B cell (primary cell): ENCODE results near the gene NAGLU. TPM values are rescaled to one million over a fixed set of nuclear protein-coding genes. Genes with fewer than 3 reads are reported as not detected.

Experiments
- ATAC-seq: fragments of 200-7000 bp; cut with Tn5 transposase; one replicate; pipeline ENCODE4 v1.10.0; 2021; ENCODE audit warnings: low read depth, mild to moderate bottlenecking, moderate number of reproducible peaks, moderate library complexity
- CTCF ChIA-PET: fragments of 350-600 bp; sonication (Branson Sonifier 250); formaldehyde crosslinking; loops from one replicate; lab custom pipeline; 2021; ENCODE audit warnings: antibody characterized with exemption, inconsistent platforms; lab: Charles Lee
- POLR2A ChIA-PET: fragments of 350-600 bp; sonication (Branson Sonifier 250); formaldehyde crosslinking; loops from one replicate; lab custom pipeline; 2021; ENCODE audit warnings: antibody characterized with exemption; lab: Charles Lee
- DNase-seq: peaks from one replicate; pipeline ENCODE4 v3.0.0; 2013
- H2AFZ ChIP-seq: 2 replicates; pipeline ENCODE4 v1.6.1; 2012; ENCODE audit warnings: mild to moderate bottlenecking, low read depth, low read length; ENCODE audit not compliant: insufficient read depth, poor library complexity, severe bottlenecking
- H3K27ac ChIP-seq, 2 donors: 1 replicate in 1 of 2; 2 replicates in 1 of 2; pipeline ENCODE4 v1.5.1; 2012 to 2013; ENCODE audit warnings: low read length in 2 of 2, mild to moderate bottlenecking in 2 of 2, moderate library complexity in 1 of 2
- H3K27me3 ChIP-seq, 4 experiments: fragments of 200-600 bp in 1 of 4; sonication (generic) in 1 of 4; replicated peaks in 1 of 4; 1 replicate in 2 of 4; 2 replicates in 2 of 4; pipeline versions ENCODE4 v1.6.1 to v1.7.0; 2013 to 2016; ENCODE audit warnings: low read length in 3 of 4, mild to moderate bottlenecking in 2 of 4, mixed read lengths in 1 of 4, moderate library complexity in 1 of 4; ENCODE audit not compliant: insufficient read depth in 4 of 4, control insufficient read depth in 3 of 4; ENCODE audit errors: control extremely low read depth in 1 of 4
- H3K36me3 ChIP-seq, 2 experiments: replicated peaks in 1 of 2; 1 replicate in 1 of 2; 2 replicates in 1 of 2; pipeline versions ENCODE4 v1.6.1 to v1.7.1; 2013; ENCODE audit warnings: low read length in 1 of 2; ENCODE audit not compliant: insufficient read depth in 2 of 2, control insufficient read depth in 1 of 2; ENCODE audit errors: control extremely low read depth in 1 of 2, extremely low read depth in 1 of 2
- H3K4me1 ChIP-seq, 2 donors: fragments of 200-600 bp in 1 of 2; sonication (generic) in 1 of 2; 1 replicate in 1 of 2; 2 replicates in 1 of 2; pipeline versions ENCODE4 v1.5.1 to v1.6.1; 2013 to 2017; ENCODE audit warnings: low read length in 2 of 2; ENCODE audit not compliant: control insufficient read depth in 2 of 2, insufficient read depth in 2 of 2
- H3K4me2 ChIP-seq: replicated peaks from 2 replicates; pipeline ENCODE3; 2012; ENCODE audit warnings: mild to moderate bottlenecking, low read depth, low read length; ENCODE audit not compliant: poor library complexity, severe bottlenecking
- H3K4me3 ChIP-seq, 5 experiments: fragments of 200-600 bp in 1 of 5; sonication (generic) in 1 of 5; 1 replicate in 3 of 5; 2 replicates in 2 of 5; pipeline versions ENCODE4 v1.5.1 to v1.7.0; 2011 to 2016; ENCODE audit warnings: low read length in 4 of 5, mild to moderate bottlenecking in 4 of 5, low read depth in 2 of 5, control low read depth in 1 of 5, moderate library complexity in 1 of 5; ENCODE audit not compliant: insufficient read depth in 1 of 5; ENCODE audit errors: control extremely low read depth in 1 of 5, extremely low read depth in 1 of 5
- H3K79me2 ChIP-seq: fragments of 200-600 bp; sonication (generic); one replicate; pipeline ENCODE4 v1.6.0; 2016; ENCODE audit warnings: low read length; ENCODE audit not compliant: control insufficient read depth, insufficient read depth
- H3K9ac ChIP-seq: fragments of 200-600 bp; sonication (generic); 2 replicates; pipeline ENCODE4 v1.6.1; 2017; ENCODE audit warnings: mild to moderate bottlenecking, low read length, moderate library complexity
- H3K9me3 ChIP-seq, 3 donors: one replicate each; pipeline versions ENCODE4 v1.6.1 to v1.7.1; 2013; ENCODE audit warnings: low read length in 2 of 3; ENCODE audit not compliant: control insufficient read depth in 2 of 3, insufficient read depth in 1 of 3; ENCODE audit errors: control extremely low read depth in 1 of 3
- H4K20me1 ChIP-seq: 2 replicates; pipeline ENCODE4 v1.6.0; 2012; ENCODE audit warnings: mild to moderate bottlenecking, low read length; ENCODE audit not compliant: insufficient read depth, control insufficient read depth, poor library complexity, severe bottlenecking
- H3K27ac Mint-ChIP-seq: one replicate; pipeline ENCODE4 v1.8.0; 2021; ENCODE audit warnings: mixed read lengths
- H3K27me3 Mint-ChIP-seq: one replicate; pipeline ENCODE4 v1.8.0; 2021; ENCODE audit warnings: mixed read lengths
- H3K4me1 Mint-ChIP-seq: one replicate; pipeline ENCODE4 v1.8.0; 2021; ENCODE audit warnings: mixed read lengths
- H3K4me3 Mint-ChIP-seq: one replicate; pipeline ENCODE4 v1.8.0; 2021; ENCODE audit warnings: mixed read lengths
- H3K9me3 Mint-ChIP-seq: one replicate; pipeline ENCODE4 v1.8.0; 2022; ENCODE audit warnings: mixed read lengths; ENCODE audit not compliant: insufficient read depth
- CTCF ChIP-seq: fragments of 200-600 bp; IDR thresholded peaks from one replicate; pipeline ENCODE4 v1.8.0; 2022; ENCODE audit warnings: antibody characterized with exemption, mild to moderate bottlenecking
- EZH2 ChIP-seq: IDR thresholded peaks from 2 replicates; pipeline ENCODE4 v1.6.1; 2012; ENCODE audit warnings: borderline replicate concordance, low read depth, mild to moderate bottlenecking, moderate library complexity, low read length; ENCODE audit not compliant: insufficient read depth, poor library complexity, severe bottlenecking
- WGBS: methylation state at CpG from one replicate; pipeline ENCODE4 v1.1.5; 2013; ENCODE audit warnings: missing lambda C conversion rate; ENCODE audit not compliant: insufficient coverage; 5-methylcytosine and 5-hydroxymethylcytosine counted together
- intact Hi-C: fragments of 100-400 bp; cut with micrococcal nuclease; formaldehyde crosslinking; loops from one replicate; pipeline ENCODE4 v1.10.0; 2022
- polyA plus RNA-seq: library from polyadenylated mRNA; depleted of rRNA; stranded (reverse); fragments of >200 nt; gene quantifications from 2 replicates; pipeline ENCODE4 v1.2.3, GENCODE V29; 2012
- small RNA-seq: library from RNA; depleted of rRNA; stranded (forward); fragments of <200 nt; gene quantifications from one replicate; pipeline ENCODE3, GENCODE V24; 2012; ENCODE audit warnings: low replicate concordance, low read depth; ENCODE audit not compliant: insufficient read length
- total RNA-seq, 2 donors: library from RNA; stranded (reverse); fragments of 120-200 nt in 1 of 2; gene quantifications; 1 replicate in 1 of 2; 2 replicates in 1 of 2; pipeline versions ENCODE4 v1.2.3 to v1.2.4, GENCODE V29; 2013 to 2022

The NAGLU gene
- total and polyA plus RNA-seq, 2 donors (not counting 1 experiment from before 2014, with no cell fraction given): 44.8 to 52.4 TPM

GRCh38 chr17:42591411-42591810, 55.4 kb downstream of the NAGLU start:
- Mint-ChIP-seq H3K27ac (no peak overlapping the region), H3K4me3 (no peak overlapping the region), H3K27me3 (no peaks in the 10 kb centered on the region), H3K9me3 (no peaks in the 10 kb centered on the region), H3K4me1 (peaks cover 22% of the 10 kb centered on the region)
- 100% methylated on average over 5 of the region's 9 CpGs for WGBS
- Histone ChIP-seq H4K20me1 (peaks cover 69% of the 10 kb centered on the region), H3K27me3 (no peaks in the 10 kb centered on the region), H3K4me2 (no peak overlapping the region), H2AFZ (no peak overlapping the region), H3K4me1 (peaks cover 9 to 16% of the 10 kb centered on the region in 2 donors), H3K36me3 (peaks cover 3 to 68% of the 10 kb centered on the region in 2 experiments), H3K79me2 (peaks cover 48% of the 10 kb centered on the region), H3K9ac (no peak overlapping the region), H3K9me3 (no peaks in the 10 kb centered on the region), H3K27ac (no peak overlapping the region), H3K4me3 (no peak overlapping the region)
- TF ChIP-seq EZH2 (no peak), CTCF (no peak)
- ATAC-seq (no peak), DNase-seq (no peak)
- intact Hi-C loops: no loop called here
- POLR2A ChIA-PET: no interaction called here
- CTCF ChIA-PET: interaction anchor here (2.8 kb wide), 1 partner anchor 13 kb away, joined by 9 read pairs; the partner anchor contains the start of gene PSMC3IP

Small RNAs within 50 kb of the gene (small RNA-seq; reads per million reads assigned to genes)
- gene MIR548AT: not detected

Other genes starting within 250 kb of the NAGLU start
- gene STAT5A, start 247.7 kb upstream of the NAGLU start, total RNA-seq: 104 and 110 TPM in 2 replicates
- 48.8 and 63.0 TPM in 2 replicates for gene STAT5A, start 247.7 kb upstream of the NAGLU start, polyA plus RNA-seq
- gene STAT3, start 147.8 kb upstream of the NAGLU start, total RNA-seq: 140 and 151 TPM in 2 replicates
- gene STAT3, start 147.8 kb upstream of the NAGLU start, polyA plus RNA-seq: 50.1 and 53.4 TPM in 2 replicates
- gene CAVIN1, start 113.0 kb upstream of the NAGLU start, total RNA-seq: not detected in 2 replicates
- not detected in 2 replicates for gene CAVIN1, start 113.0 kb upstream of the NAGLU start, polyA plus RNA-seq
- gene ATP6V0A1, start 77.4 kb upstream of the NAGLU start, total RNA-seq: 59.1 and 65.0 TPM in 2 replicates
- 90.9 and 108 TPM in 2 replicates for gene ATP6V0A1, start 77.4 kb upstream of the NAGLU start, polyA plus RNA-seq
- gene HSD17B1, start 16.7 kb downstream of the NAGLU start, total RNA-seq: 2.0 and 3.3 TPM in 2 replicates
- gene HSD17B1, start 16.7 kb downstream of the NAGLU start, polyA plus RNA-seq: 1.3 and 1.5 TPM in 2 replicates
- gene COASY, start 25.9 kb downstream of the NAGLU start, total RNA-seq: 76.6 and 82.4 TPM in 2 replicates
- gene COASY, start 25.9 kb downstream of the NAGLU start, polyA plus RNA-seq: 55.9 and 82.3 TPM in 2 replicates
- gene MLX, start 30.9 kb downstream of the NAGLU start, total RNA-seq: 66.6 and 71.5 TPM in 2 replicates
- gene MLX, start 30.9 kb downstream of the NAGLU start, polyA plus RNA-seq: 57.3 and 62.4 TPM in 2 replicates
- 7.9 and 10.4 TPM in 2 replicates for gene PSMC3IP, start 41.5 kb downstream of the NAGLU start, total RNA-seq
- 2.8 and 3.2 TPM in 2 replicates for gene PSMC3IP, start 41.5 kb downstream of the NAGLU start, polyA plus RNA-seq
- gene RETREG3, start 73.1 kb downstream of the NAGLU start, total RNA-seq: 103 and 108 TPM in 2 replicates
- gene RETREG3, start 73.1 kb downstream of the NAGLU start, polyA plus RNA-seq: 43.1 and 44.1 TPM in 2 replicates
- gene TUBG1, start 73.4 kb downstream of the NAGLU start, total RNA-seq: 15.7 and 17.2 TPM in 2 replicates
- 12.3 and 19.5 TPM in 2 replicates for gene TUBG1, start 73.4 kb downstream of the NAGLU start, polyA plus RNA-seq
- gene TUBG2, start 123.0 kb downstream of the NAGLU start, total RNA-seq: 18.3 and 19.0 TPM in 2 replicates
- 11.9 and 16.7 TPM in 2 replicates for gene TUBG2, start 123.0 kb downstream of the NAGLU start, polyA plus RNA-seq
- gene PLEKHH3, start 140.8 kb downstream of the NAGLU start, total RNA-seq: 0.44 and 0.97 TPM in 2 replicates
- 0.67 and 1.4 TPM in 2 replicates for gene PLEKHH3, start 140.8 kb downstream of the NAGLU start, polyA plus RNA-seq
- gene CCR10, start 145.6 kb downstream of the NAGLU start, total RNA-seq: 0.49 and 0.80 TPM in 2 replicates
- 1.8 and 2.7 TPM in 2 replicates for gene CCR10, start 145.6 kb downstream of the NAGLU start, polyA plus RNA-seq
- gene CNTNAP1, start 146.3 kb downstream of the NAGLU start, total RNA-seq: 4.7 and 6.7 TPM in 2 replicates
- gene CNTNAP1, start 146.3 kb downstream of the NAGLU start, polyA plus RNA-seq: 3.5 and 4.9 TPM in 2 replicates
- 169 and 180 TPM in 2 replicates for gene EZH1, start 208.8 kb downstream of the NAGLU start, total RNA-seq
- gene EZH1, start 208.8 kb downstream of the NAGLU start, polyA plus RNA-seq: 115 and 195 TPM in 2 replicates
- gene RAMP2, start 225.0 kb downstream of the NAGLU start, total RNA-seq: not detected in 2 replicates
- gene RAMP2, start 225.0 kb downstream of the NAGLU start, polyA plus RNA-seq: not detected in 2 replicates
- 38.7 and 38.8 TPM in 2 replicates for gene VPS25, start 237.2 kb downstream of the NAGLU start, total RNA-seq
- gene VPS25, start 237.2 kb downstream of the NAGLU start, polyA plus RNA-seq: 30.6 and 40.5 TPM in 2 replicates
- gene WNK4, start 244.4 kb downstream of the NAGLU start, total RNA-seq: 0.12 and 0.44 TPM in 2 replicates
- gene WNK4, start 244.4 kb downstream of the NAGLU start, polyA plus RNA-seq: 0.03 and 0.06 TPM in 2 replicates